HG03354 (cell line): ENCODE results near the gene OTOS.

Source experiments
- ATAC-seq: cut with Tn5 transposase; IDR thresholded peaks from one replicate; pipeline ENCODE4 v1.9.1; 2021; ENCODE audit warnings: mild to moderate bottlenecking; ENCODE audit not compliant: unreplicated experiment, poor library complexity, severe bottlenecking

The OTOS gene

GRCh38 chr2:240139666-240140393 is 628 bp downstream of the OTOS start:
- ATAC-seq, result no peak

- no peak for ATAC-seq
Measured at GRCh38 chr2:240139011-240139441, 1.4 kb downstream of the OTOS start.

DNA sequence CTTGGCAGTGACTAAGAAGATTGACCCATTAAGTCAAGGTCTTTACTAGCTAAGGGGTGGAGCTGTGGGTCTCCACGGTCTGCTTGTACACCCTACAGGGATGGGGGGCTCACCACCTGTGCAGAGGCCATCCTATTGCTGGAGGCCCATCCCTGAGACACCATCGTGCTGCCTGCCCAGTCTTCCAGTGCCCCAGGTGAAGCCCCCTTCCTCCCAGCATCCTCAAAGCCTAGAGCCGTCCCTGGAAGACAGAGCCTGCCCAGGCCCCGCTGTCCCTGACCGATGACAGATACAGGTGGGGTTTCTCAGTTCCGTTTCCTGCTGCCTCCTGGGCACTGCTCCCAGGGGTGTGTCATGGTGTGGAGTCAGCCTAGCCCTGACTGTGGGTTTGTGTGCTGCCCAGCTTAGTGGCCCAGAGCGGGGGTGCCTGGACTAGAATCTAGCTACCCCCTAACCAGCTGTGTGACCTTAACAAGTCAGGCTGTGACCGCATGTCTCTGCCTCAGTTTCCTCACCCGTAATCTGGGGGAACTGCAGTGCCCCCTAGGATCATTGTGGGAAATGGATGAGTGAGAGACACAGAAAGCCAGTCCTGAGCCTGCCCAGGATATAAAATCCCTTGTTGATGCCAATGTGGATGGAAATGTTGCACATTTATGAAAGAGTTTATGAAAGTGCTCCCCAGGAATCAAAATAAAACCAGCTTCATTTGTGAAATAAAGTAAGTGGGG is 2.0 kb downstream of the OTOS start:
- no peak for ATAC-seq

DNA sequence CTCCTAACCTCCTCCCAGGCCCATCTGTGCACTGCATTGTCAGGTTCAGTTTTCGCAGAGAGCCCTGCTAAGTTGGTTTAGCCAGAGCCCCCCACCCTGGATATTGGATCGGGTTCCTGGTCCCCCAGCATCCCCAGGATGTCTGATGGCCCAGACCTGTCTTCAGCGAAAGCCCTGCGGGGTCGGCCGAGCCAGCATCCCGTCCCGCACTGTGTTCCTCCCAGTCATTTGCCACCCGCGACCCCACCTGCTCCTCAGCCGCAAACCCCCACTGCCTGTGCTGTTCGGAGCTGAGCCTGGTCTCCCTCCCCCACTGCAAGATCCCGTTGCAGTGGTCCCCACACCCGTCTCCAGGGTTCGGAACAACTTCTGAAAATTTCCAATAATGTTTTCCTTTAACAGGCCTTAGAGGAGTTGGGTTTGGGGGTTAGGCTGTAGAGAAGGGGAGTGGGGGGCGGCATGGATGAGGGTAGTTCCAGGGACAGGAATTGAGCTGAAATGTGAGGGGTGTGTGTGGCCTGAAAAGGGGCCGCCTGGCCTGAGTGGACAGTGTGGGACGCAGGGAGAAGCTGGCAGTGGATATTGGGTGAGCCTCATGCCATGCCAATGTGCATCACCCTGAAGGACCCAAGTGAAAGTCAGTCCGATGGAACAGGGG is 2.7 kb downstream of the OTOS start:
- ATAC-seq, result no peak

DNA sequence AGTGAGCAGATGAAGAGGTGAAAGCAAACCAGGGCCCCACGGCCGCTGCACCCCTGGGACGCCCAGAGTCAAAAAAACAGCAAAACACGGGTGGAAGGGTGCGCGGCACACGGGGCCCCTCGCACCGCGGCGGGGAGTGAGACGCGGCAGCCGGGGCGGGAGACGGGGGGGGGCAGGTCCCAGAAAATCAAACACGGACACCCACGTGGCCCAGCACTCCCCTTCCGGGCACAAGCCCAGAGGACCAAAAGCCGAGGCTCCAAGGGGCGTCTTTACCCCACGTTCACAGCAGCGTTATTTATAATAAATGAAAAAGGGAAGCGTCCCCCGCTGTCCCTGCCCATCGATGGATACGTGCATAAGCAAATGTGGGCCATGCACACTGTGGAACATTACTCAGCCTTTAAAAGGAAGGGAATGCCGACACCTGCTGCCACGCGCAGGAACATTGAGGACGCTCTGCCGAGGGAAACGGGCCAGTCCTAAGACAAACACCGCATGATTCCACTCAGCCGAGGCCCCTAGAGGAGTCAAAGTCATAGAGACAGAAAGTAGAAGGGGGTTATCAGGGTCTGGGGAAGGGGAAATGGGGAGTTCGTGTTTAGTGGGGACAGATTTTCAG is 3.7 kb downstream of the OTOS start:
- ATAC-seq, result peak; percentile 17

DNA sequence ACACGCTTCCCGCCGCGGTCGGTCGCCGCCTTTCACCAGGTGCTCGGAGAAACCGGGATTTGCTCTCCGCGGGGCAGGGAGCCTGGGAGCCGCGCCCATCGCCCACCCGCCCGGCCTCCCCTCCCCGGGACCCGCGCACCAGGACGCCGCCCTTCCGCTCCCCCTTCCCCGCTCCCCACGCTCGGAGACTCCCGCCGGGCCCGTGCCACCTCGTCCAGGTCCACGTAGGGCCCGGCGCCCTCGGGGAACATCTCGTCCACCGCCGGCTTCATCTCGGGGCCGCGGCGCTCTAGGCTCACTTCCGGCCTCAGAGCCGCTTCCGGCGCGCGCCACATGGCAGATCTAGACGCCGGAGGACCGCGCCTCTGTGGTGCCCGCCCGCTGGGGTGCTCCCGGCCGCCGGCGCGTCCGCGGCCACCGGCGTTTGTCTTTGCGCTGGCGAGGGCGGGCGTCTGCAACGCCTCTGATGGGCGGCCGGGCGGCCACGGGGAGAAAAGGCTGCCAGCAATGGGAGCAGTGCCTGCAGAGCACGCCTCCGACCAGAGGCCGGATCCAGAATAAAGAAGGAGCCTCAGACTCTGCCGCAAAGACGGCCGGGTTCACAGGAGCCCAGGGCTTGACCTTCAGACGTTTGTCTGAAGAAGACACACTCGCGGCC is 4.3 kb downstream of the OTOS start, which contains the start of gene COPS9:
Gene COPS9, minus strand, starts transcription at position 293 of the 658 bp plus-strand sequence. Its CDS starts 21 bp downstream, at position 272.
- peak; percentile 94 for ATAC-seq

DNA sequence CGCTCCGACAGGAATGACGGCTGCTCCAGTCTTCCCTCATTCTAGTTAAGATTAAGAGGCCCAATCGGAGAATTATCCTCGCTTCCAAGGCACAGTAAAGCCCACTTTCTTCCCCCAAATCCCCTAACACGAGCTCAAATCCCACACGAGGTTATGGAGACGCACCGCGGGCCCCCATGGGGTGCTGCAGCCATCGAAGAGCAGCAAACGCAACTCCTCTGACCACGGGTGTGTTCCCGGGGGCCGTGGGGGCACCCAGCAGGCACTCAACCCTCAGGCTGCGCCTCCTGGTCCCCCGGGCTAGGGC is 4.8 kb downstream of the OTOS start:
- ATAC-seq, result peak; percentile 37

DNA sequence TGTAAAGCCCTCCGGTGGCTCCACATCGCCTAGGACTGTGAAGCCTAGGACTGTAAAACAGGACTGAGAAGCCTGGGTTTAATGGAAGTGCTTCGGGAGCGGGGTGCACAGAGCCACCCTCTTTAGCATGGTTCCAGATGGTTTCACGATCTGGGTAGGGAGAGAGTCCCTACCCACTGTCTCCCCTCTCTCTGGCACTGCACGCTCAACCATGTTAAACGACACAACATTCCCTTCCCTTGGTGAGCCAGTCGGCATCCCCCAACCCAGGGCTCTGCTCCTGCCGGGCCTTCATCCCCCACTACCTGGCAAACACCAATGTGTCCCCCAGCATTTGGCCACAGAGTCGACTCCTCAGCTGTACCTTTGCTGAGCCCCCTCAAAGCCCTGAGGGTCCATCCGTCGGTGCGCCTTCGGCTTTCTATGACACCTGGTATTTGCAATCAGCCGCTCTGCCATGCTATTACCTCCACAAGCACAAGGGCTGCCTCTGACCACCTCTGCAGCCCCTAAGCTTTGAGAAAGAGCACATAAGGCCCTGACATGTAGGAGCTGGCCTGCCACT is 5.4 kb downstream of the OTOS start:
- ATAC-seq, result no peak

DNA sequence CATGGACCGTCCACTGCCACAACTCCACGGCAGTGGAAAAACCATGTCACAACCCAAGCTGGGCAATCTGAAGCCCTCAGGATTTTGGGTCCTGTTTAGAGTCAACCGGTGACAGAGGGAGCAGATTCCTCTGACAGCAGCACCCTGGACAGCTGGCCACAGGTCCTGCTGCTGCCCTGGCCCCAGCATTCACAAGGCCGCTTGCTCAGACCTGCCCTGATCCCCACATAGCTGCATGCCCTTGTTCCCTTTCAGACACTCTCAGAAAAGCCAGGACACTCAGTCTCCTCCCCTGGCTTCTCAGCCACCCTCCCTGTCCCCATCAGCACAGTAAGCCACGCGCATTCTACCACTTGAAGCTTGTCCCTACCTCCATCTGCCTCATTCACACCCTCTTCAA is 6.0 kb downstream of the OTOS start:
- ATAC-seq, result no peak

GRCh38 chr2:240133401-240133800 is 7.1 kb downstream of the OTOS start:
- no peak for ATAC-seq

- no peak for ATAC-seq
Measured at GRCh38 chr2:240132651-240132980, 7.8 kb downstream of the OTOS start.

DNA sequence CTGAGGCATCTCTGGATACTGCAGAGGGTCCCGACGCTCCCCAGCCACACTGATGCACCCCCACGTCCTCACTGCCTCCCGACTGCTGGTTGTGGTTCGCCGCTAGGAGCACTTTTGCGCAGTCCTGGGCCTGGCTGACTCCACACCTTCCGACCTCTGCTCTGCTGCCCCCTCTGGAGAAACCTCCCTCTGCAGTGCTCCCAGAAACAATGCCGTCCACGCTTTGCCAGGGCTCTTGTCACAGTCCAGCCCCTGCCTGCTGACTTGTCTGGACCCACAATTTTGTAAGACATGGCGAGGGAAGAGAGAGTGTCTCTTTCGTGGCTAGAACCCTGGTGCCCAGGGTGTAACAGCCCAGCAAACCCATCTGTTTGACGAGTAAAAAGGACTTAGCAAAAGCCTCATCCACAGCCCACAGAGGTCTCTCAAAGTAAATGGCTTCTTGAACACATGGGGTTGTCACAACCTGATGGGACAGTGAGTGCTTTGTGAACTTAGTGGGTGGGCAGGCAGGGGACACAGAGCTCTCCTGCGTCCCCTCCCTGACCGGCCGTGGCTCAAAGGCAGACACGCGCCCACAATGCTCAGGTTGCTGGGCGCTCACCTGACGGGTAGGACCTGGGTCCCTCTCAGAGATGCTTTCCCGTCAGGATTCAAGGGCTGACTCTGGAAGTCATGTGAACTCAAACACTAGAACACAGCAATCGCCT is 8.4 kb downstream of the OTOS start:
- ATAC-seq, result no peak

DNA sequence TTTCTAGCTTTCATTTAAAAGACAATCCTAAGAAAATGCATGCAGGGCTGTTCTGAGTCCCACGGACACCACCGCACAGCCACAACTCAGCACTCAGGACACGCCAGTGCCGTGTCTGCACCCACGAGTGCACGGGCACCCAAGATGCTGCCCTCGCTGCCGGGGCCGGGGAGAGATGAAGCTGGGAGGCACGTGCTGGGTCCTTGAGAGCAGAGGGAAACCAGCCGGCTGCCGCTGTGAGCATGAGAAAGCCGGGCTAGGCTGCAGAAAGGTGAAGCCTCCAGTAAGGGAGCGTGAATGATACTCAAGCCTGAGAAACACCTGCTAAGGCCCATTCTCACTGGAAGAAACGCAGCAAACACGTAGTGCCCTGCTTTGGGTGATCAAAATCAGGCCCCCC is 9.2 kb downstream of the OTOS start:
- no peak for ATAC-seq

DNA sequence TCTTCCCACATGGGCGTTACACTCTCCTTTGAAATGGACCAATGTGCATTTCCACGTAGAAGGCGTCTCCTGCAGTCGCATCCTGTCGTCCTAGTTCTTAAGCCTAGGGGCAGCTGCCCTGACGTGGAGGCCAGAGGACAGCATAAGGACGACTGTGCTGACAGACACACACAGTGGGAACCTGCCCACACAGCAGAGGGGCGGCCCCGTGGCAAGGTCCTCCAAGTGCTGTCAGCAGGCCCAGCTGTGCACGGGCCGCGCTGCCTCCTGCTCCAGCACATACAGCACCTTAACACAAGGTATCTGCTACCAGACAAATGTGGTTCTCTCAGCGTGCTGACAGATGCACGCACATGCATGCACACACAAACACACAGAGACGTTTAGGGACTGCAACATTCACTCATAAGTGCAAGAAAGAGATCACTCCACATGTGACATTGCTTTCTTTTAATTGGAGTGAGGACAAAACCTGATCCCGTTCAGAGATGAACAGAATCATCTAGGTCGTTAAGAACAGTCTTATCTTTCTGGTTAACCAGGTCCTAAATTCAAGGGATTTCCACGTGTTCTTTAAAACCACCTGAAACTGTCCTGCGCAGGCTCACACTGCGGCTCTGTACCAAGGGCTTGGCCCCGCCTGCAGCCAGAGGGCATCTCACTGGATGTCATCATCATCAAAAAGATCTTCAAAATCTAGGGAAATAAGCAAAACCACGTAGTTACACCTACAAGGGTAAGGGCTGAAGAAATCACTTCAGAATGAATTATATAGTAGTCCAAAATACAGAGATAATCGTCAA is 9.9 kb downstream of the OTOS start:
- ATAC-seq, result no peak

GRCh38 chr2:240129731-240130392 is 10.6 kb downstream of the OTOS start:
- no peak for ATAC-seq

GRCh38 chr2:240129311-240129710 is 11.1 kb downstream of the OTOS start:
- no peak for ATAC-seq

- ATAC-seq, result no peak
Measured at GRCh38 chr2:240128608-240129145, 11.8 kb downstream of the OTOS start.
